Amygdala (tissue), 56 donors: Measurements from ENCODE around the gene MDC1.

Source experiments
- DNase-seq, 56 donors: peaks; one replicate each; lab custom pipeline; 2025; lab: John Stamatoyannopoulos, UW

MDC1 gene

DNA sequence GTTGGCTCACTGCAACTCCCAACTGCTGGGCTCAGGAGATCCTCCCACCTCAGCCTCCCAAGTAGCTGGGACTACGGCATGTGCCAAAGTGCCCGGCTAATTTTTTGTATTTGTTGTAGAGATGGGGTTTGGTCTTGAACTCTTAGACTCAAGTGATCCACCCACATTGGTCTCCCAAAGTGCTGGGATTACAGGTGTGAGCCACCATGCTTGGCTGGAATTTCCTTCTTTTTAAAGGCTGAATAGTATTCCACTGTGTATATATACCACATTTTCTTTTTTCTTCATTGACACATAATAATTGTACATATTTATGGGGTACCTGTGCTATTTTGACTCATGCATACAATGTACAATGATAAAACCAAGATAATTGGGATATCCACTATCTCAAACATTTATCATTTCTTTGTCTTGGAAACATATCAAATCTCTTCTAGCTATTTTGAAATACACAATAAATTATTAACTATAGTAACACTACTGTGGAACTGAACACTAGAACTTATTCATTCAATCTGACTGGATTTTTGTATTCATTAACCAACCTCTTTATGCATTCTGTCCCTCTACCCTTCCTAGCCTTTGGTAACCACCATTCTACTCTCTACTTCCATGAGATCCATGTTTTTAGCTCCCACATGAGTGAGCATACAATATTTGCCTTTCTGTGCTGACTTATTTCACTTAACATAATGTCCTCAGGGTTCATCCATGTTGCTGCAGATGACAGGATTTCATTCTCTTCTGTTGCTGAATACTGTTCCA is 7.8 kb downstream of the MDC1 start:
- no peak for DNase-seq

DNA sequence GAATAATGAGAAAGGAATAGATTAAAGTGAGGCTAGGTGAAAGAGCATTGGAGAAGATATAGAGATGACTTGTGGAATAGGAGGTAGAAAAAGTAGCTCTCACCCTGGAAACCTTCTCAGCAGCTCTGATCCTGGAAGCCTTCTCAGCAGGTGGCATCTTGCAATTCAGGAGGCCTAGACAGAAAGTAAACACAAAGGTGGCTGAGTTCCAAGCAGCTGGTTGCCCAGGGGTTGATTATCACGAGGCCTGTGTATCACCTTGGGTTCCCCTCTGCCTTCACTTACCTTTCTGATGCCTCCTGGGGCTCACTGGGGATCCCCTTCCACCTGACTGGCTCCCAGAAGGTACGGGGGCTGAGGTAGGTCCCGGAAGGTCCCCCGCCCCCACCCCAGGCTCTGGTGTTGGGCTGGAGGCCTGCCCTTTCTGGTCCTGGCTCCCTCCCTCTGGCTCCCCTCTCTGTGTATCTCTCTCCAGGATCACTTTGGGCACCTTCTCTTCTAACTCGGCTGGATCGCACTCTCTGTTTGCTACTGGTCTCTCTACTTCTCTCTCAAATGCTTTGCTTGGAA is 9.7 kb downstream of the MDC1 start:
- DNase-seq = no peak

DNA sequence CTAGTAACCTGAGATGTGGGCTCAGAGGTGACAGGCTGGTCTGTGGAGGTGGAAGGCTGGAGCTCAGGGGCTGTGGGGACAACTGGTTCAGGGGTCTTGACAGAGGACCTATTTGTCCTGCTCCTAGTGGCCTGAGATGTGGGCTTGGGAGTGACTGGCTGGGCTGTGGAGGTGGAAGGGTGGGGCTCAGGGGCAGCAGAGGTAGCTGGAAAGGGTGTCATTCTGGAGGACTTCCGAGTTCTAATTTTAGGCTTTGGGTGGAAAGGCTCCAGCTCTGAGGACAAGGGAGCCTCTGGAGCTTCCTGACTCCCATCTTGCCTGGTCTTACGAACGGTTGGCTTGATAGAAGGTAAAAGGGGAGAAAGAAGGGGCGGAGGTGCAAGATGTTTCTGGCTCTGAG is 11.5 kb downstream of the MDC1 start:
- no peak for DNase-seq

DNA sequence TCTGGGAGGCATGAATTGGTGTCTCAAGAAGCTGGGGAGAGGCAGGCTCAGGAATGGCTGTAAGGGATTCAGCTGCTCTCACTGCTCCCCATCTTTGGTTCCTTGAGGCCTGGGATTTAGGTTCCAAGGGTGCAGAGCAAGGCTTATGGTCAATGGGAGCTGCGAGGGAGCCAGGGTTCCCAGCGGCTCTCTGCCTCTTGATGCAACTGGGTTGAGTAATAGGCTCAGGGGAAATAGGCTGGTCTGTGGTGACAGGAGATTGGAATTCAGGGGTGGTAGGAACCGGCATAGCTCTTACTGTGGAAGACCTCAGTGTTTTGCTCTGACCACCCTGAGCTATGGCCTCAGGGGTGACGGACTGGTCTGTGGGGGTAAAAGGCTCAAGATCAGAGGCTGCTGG is 13.3 kb downstream of the MDC1 start:
- DNase-seq = no peak

DNA sequence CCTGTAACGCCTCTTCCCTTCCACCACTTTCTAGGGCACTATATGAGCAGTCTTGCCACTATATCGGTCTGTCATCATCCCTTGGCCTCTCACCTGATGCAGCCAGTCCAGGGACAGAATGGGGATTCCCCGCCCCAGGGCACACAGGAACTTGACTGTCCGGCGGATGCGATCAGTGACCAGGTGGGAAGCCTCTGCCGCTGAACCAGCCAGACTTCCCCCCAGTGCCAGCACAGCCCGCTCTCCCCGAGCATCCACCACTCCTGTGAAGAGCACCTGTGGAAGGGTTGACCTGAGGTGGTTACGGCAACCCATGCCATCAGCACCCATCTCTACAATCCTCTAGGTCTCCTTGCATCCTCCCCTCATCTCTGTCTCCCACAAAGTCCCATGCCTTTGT is 14.1 kb downstream of the MDC1 start:
- DNase-seq = no peak

DNA sequence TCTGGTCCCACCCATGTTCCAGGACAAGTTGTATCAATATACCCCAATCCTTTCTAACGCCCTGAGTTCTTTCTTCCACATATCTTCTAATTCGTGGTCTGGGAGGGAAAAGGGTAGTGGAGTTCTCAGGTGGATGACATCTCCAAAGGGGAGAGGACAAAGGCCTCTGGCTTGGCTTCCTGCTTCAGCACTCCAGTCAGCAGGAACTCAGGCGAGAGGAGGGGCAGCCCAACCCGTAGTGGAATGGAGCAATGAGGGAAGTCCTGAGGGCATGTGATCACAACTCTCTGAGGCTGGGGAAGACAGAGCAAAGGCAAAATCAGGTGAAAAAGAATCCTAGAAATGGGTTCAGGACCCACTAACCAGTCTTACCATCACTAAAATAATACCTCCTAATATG is 16.7 kb downstream of the MDC1 start:
- DNase-seq = peak in 1 of 56 donors; percentile 21

DNA sequence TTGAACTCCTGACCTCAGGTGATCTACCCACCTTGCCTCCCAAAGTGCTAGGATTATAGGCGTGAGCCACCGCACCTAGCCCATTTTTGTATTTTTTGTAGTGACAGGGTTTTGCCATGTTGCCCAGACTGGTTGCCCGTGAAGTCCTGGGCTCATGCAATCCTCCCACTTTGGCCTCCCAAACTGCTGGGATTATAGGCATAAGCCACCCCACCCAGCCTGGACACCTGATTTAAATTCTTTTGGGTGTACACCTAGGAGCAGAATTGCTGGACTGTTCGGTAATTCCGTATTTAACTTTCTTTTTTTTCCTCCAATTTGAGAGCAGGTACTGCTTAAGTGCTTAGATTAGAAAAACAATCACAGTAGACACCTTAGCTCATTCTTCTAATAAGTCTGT is 20.6 kb downstream of the MDC1 start:
- DNase-seq = no peak

DNA sequence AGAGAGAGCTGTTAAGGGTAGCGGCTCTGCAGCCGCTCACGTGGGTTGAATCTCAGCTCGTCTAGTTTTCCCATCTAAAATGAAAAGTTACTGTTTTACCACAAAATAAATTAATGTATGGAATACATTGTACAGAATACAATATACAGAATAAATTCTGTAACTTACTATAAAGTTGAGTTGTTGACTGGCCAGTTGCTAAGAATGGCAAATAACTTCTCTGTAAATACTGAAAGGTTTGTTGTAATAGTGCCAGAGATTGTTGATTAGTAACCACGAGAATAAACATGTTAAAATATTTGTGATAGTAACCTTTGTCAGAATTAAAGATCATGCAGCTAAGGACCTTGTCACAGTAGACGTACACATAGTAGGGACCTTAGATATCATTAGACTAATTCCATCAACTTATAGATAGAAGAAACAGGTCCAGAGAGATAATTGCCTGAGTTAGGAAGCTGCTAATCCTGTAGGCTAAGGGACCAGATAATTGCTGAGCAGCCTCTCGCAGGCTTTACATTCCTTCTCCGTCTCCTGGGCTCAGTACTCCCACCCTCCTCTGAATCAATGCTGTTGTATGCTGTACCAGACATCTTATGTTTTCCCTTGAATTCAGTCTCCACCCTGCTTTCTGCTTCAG is 25.8 kb downstream of the MDC1 start:
- no peak for DNase-seq

DNA sequence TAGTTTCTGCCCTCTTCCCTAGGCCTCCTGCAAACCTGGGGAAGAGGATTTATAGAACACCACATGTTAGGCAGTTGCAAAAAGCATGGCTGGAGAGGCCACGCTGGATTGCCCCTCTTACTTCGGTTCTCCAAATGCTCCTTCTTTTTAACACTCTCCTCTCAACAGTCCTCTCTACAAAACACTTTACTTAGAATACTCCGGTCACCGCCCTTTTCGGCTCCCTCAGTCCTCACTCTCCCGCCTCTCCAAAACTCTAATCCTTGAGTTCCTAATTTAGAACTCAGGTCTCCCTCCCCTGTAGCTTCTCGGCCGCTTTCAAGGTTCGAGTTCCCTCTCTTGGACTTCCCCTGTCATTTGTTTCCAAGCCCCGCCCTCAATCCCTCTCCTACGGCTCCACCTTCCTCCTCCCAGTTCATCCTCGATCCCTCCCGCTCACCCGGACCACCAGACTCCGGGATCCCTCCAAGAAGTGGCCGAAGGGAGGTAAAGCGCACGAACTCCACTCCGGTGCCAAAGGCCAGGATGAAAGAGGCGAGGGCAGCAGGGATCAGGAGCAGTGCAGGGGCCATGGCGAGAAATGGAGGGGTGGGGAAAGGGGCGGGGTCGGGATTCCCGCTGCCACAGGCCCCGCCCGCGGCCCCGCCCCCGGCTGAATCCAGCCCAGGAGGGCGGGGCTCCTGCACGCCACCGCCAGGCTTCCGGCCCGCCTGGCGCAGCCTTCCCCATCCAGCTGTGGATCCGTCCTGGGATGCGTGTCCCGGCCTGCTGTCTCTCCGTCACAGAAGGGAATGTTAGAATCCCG is 26.5 kb downstream of the MDC1 start, which contains the start of gene NRM:
Gene NRM, minus strand, starts transcription at position 582 of the 805 bp plus-strand sequence. Its CDS starts 10 bp downstream, at position 572.
- peak in 51 of 56 donors; percentile 26 to 86 (median 72) for DNase-seq

DNA sequence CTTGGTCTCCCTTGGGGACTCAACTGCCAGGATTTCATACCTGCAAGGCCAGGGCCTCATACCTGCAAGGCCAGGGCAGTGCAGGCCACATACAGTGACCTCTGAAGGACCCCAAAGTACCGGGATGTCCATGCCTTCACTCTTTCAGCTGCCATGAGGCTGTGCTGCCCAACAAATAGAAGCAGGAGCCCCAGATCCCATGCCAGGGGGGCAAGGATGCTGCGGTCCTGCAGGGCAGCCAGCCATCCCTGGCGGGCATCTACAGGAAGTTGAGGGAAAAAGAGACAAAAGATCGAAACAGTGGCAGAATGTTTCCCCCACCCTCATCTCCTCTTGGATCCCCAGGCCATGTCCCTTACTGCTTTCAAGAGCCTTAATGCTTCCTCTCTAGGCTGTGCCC is 27.1 kb downstream of the MDC1 start:
- DNase-seq = no peak

DNA sequence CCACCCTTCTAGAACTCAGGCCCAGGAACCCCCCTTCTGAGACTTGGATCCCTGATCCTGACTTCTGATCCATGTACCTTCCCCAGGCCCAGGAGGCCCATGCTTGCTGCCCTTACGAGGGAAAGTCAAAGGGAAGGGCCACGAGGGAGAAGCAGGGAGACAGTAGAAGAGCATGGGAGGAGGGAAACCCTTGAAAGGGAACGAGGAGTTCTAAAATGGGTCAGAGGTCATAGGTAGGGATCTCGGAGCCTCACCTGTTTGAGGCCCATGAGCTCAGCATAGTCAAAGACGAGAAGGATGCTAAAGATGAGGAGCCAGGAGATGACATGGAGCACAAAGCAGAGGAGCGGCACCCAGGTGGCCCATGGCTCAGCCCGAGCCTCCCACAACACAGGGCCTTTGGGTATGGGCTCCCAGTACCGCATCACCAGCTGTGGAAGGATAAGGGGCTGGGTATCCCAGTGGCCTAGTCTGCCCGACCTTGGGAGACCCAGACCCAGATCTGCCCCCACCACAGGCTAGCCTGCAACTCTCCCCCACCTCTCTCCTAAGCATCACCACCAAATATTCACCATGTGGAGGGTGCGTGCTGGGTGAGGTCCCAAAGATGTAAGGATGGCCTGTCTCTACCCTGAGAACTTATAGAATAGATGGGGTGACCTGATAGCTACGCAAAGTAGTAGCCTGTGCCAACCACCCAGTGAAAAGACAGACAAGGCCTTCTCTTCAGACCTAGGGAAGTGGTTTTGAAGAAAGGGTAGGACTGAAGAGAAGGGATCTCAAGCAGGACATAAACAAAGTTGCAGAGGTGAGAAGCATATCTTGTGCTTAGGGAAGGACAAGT is 27.8 kb downstream of the MDC1 start:
- DNase-seq = no peak

DNA sequence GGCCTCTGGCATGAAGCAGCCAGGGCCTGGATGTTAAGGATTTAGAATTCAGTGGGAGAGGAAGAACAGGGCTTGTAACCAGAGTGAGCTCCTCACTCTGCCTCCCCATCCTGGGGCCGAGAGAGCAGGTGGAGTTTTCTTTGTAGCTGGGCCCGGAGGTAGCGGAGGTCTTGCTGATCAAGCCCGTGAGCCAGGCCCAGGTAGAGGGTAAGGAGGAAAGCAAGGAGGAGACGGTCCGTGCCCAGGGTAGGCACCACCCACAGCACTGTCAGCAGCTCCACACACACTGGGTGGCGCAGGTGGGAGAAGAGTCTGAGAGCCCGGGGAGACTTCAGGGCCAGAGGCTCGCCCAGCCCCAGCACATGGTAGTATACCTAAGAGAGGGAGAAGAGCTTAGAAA is 28.5 kb downstream of the MDC1 start:
- DNase-seq = no peak

DNA sequence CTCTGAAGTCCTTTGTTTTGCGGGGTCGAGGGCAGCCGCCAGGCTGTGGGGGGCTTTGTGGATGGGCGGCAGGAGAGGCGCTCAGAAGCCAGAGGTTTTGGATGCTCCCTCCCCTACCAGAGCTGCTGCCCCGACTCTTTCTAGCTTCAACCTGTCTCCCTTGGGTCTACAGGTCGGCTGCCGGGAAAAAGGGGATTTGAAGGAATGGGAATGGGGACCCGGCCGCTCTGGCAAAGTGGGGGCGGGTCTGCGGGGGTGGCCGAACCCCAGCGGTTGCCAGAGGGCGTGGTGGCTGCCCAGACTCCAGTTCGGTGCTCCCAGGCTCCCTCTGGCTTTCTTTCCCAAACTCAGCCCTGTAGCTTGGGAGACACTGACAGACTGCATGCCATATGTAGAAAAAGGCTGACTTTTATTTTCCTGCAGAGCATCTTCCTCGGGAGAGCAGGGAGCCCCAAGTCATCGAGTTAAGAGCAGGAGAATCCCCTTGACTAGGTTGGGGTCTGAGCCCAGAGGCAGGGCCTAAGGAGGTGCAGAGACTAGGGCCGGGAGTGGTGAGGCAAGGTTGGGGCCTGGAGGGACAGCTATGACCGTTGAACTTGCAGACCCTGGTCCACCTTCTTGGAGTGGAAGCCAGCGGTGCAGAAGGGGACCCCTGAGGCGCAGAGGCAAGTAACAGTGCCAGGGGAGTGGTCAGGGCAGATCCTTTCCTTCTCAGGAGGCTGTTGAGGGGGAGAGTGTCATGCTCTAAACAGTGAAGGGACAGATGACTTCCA is 29.2 kb downstream of the MDC1 start:
- DNase-seq = peak in 9 of 56 donors; percentile 9 to 59 (median 26)

DNA sequence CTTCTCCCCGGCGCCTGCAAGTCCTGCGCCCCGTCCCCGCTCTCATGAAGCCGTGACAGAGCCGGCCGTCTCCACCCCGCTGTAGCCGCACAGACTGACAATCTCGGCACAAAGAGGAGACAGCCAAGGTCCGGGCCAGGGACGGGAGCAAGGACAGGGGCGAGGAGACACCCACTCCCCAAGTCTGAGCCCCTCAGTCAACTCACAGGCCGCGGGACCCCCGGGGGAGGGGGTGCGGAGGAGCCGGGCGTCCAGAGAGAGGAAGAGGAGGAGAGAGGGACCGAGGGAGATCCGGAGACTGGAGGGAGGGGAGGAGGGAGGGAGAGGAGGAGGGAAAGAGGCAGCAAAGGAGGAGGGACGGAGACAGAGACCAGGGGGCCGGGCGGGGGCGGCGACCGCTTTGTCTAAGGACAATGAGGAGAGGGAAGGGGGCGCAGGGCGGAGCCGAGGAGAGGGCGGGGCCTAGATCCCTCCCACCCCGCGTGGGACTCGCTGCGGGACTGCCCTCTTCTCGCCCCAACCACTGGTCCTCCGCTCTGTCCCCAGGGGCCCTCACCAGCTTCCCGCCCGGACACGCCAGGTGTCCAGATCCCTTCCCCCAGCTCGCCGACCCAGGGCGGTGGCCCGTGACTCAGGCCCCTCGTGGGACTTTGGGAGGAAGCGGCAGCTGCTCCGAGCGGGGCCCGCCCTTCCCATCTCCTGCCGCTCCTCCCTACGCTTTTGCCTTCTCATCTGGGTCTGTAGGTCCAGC is 30.0 kb downstream of the MDC1 start:
- DNase-seq = peak in 48 of 56 donors; percentile 17 to 83 (median 56)

DNA sequence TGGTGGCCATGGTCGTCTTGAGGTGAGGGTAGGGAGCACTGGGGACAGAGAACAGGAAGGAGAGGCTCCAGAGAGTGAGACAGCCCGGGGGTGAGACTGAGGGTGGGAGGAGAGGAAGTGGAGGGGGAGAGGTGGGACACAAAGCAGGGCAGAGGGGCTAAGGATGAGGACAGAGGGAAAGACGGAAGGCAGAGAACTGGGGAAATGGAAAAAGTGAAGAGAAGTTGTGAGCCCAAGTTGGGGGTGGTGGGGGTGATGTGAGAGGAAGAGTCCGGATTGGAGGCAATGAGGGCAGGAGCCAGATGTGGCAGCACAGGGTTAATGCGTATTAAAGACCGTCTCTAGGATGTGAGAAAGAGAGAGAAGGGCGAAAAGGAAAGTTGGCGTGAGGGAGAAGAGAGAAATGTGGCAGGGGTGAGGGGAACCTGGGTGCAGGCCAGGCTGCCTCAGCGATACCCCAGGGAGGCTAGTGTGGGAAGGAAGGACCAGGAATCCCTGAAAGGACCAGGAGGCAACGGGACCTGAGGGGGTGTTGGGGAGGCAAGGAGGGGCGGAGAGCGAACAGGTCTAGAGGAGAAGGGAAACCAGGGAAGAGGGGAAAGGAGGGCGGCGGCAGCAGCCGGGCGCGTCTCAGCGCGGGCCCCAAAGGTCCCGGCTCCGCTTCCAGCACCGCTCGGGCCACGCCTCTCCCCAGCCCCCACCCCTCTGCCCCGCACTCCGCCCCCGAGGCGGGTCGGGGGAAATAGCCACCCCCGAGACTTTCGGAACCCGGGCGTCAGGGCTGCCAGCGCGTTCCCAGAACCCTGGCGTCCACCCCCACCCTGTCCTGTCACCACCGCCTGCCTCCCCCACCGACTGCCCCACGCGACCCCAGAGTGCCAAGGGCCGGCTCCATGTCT is 30.8 kb downstream of the MDC1 start, which contains the start of gene PPP1R18:
Gene PPP1R18, minus strand, starts transcription at position 637 of the 899 bp plus-strand sequence. Its CDS starts 627 bp downstream, at position 10.
- DNase-seq = peak in 37 of 56 donors; percentile 13 to 68 (median 41)

DNA sequence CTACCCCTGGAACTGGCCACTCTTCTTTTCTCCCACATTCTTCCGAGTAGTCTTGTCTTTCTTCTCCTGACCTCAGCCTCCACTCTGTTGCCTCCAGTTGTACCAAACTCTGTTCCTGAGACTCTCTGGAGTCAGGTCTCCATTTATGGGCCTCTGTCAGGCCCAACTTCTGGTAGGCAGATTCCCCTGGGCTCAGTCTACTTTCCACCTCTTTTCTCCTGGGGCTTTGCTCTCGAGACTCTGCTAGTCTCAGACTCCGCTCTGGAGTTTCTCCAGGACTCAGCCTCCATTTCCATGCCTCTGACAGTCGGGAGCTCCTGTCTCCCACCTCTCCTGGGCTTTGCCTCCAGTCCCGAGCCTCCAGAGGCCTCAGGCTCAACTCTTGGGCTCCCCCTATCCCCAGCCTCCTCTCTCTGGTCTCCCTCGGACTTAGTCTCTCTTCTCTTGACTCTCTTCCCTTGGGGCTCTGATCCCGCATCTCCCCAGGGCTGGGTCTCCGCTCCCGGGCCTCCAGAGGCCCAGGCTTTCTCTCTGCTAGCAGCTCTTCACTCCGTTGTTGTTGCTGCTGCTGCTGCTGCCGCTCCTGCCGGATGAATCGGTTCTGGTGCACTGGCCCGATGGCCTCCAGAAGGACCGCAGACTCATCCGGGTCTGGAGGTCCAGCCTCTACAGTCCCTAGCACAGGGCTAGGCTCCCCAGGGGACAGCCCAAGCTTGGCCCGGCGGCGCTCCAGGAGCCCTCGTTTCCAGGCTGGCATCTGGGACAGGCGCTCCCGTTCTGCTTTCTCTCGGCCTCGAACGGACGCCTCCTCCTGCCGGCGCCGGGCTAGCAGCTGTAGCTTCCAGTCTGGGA is 31.7 kb downstream of the MDC1 start:
- no peak for DNase-seq
